ENCODE measurements around the gene TRIM26.

DNA sequence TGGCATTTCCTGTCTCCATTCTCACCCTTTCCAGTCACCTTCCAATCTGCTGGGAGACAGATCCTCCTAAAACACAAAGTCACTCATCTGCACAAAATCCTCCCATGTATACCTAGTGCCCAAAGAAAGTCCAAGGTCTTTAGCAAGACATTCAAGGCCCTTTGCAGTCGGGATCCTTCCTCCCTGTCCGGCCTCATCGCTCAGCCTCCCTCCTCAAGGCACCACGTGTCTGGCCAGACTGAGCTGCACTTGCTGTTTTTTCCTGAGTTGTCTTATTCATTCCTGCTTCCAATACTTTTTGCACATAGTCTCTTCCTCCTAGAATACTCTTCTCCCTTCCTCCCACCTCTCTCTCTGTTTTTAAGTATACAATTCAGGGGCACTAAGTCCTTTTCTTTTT, 48.5 kb downstream of the TRIM26 start:
- TF ChIP-seq ZNF274 (IDR thresholded peaks at IDR 0.05; ENCODE audit: low read depth, low read length), result no peak
- TF ChIP-seq YY1 (IDR thresholded peaks at IDR 0.05; ENCODE audit: insufficient read depth, insufficient read length), result no peak
